HG02938 (cell line): Measurements from ENCODE around the gene ITGB1.
"Not testable (repeated sequence)": the region's sequence is repeated elsewhere in the genome, so short reads cannot be mapped to it uniquely, and the experiment has no call there.

Experiments
- ATAC-seq: cut with Tn5 transposase; IDR thresholded peaks from one replicate; pipeline ENCODE4 v1.9.1; 2021; ENCODE audit warnings: mild to moderate bottlenecking, moderate library complexity; ENCODE audit not compliant: unreplicated experiment

Gene ITGB1

GRCh38 chr10:32980558-32981468, 22.8 kb upstream of the ITGB1 start:
- ATAC-seq, result peak; percentile 84

- no peak for ATAC-seq
These were observed 22.2 kb upstream of the ITGB1 start for GRCh38 chr10:32980242-32980557.

GRCh38 chr10:32979719-32980118, 21.7 kb upstream of the ITGB1 start:
- ATAC-seq, result not testable (repeated sequence)

- no peak for ATAC-seq
These were observed 21.0 kb upstream of the ITGB1 start for GRCh38 chr10:32979041-32979440.

- ATAC-seq, result not testable (repeated sequence)
These were observed 20.1 kb upstream of the ITGB1 start for GRCh38 chr10:32977846-32978809.

- ATAC-seq, result no peak
These were observed 18.3 kb upstream of the ITGB1 start for GRCh38 chr10:32976338-32976737.

- no peak for ATAC-seq
These were observed 14.9 kb upstream of the ITGB1 start for GRCh38 chr10:32972929-32973328.

GRCh38 chr10:32972460-32972859, 14.4 kb upstream of the ITGB1 start:
- ATAC-seq, result no peak

- no peak for ATAC-seq
These were observed 13.6 kb upstream of the ITGB1 start for GRCh38 chr10:32971536-32972091.

GRCh38 chr10:32970910-32971309, 12.9 kb upstream of the ITGB1 start:
- ATAC-seq, result peak; percentile 80

- no peak for ATAC-seq
These were observed 6.2 kb upstream of the ITGB1 start for GRCh38 chr10:32964270-32964669.

GRCh38 chr10:32963096-32963495, 5.1 kb upstream of the ITGB1 start:
- no peak for ATAC-seq

- no peak for ATAC-seq
These were observed 4.5 kb upstream of the ITGB1 start for GRCh38 chr10:32962521-32962920.

- no peak for ATAC-seq
These were observed 3.9 kb upstream of the ITGB1 start for GRCh38 chr10:32961895-32962369.

- no peak for ATAC-seq
These were observed 3.4 kb upstream of the ITGB1 start for GRCh38 chr10:32961343-32961894.

GRCh38 chr10:32960022-32960421, 2.0 kb upstream of the ITGB1 start:
- no peak for ATAC-seq

- ATAC-seq, result peak; percentile 41
These were observed 1.2 kb upstream of the ITGB1 start for GRCh38 chr10:32959006-32959920.

GRCh38 chr10:32957341-32958084, 517 bp downstream of the ITGB1 start:
- ATAC-seq, result peak; percentile 25
